H1 (cell line): ENCODE measurements around the gene HID1. TPM values are rescaled to one million over a fixed set of nuclear protein-coding genes. Genes with fewer than 3 reads are reported as not detected.

Experiments used
- EGR1 ChIP-seq: IDR thresholded peaks from 2 replicates; pipeline ENCODE4 v1.6.1; 2011; ENCODE audit warnings: low read depth, low read length, borderline replicate concordance
- PHF8 ChIP-seq: fragments of 200-600 bp; sonication (generic); conservative IDR thresholded peaks from 2 replicates; pipeline ENCODE4 v1.7.1; 2012; ENCODE audit warnings: low read depth, mild to moderate bottlenecking, inconsistent platforms, low read length, moderate library complexity
- ZNF274 ChIP-seq: IDR thresholded peaks from 2 replicates; pipeline ENCODE4 v1.7.0; 2012; ENCODE audit warnings: low read length, borderline replicate concordance; ENCODE audit errors: extremely low read depth
- polyA plus RNA-seq, 7 experiments: library from polyadenylated mRNA; depleted of rRNA in 3 of 7; stranded (reverse) in 5 of 7; unstranded in 2 of 7; fragments of >200 nt in 5 of 7; fragments of 200-250 nt in 2 of 7; gene quantifications; 1 replicate in 5 of 7; 2 replicates in 1 of 7; 4 replicates in 1 of 7; pipeline versions ENCODE4 v1.2.1 to v1.2.3, GENCODE V29; 2011 to 2013; ENCODE audit warnings: missing spikeins in 2 of 7, mixed read lengths in 2 of 7
- total RNA-seq: library from RNA; stranded (reverse); fragmentation: NEBNext Ultra II Directional; extraction: Animal tissue kit (Norgen Biotek cat#: 25700); gene quantifications from 2 replicates; pipeline ENCODE4 v1.2.1, GENCODE V29; 2021

HID1 gene
- total and polyA plus RNA-seq, 2 of the 8 experiments (the other 6 are each of a cell fraction or from before 2014, with no cell fraction given) = 15.1 to 25.9 TPM

DNA sequence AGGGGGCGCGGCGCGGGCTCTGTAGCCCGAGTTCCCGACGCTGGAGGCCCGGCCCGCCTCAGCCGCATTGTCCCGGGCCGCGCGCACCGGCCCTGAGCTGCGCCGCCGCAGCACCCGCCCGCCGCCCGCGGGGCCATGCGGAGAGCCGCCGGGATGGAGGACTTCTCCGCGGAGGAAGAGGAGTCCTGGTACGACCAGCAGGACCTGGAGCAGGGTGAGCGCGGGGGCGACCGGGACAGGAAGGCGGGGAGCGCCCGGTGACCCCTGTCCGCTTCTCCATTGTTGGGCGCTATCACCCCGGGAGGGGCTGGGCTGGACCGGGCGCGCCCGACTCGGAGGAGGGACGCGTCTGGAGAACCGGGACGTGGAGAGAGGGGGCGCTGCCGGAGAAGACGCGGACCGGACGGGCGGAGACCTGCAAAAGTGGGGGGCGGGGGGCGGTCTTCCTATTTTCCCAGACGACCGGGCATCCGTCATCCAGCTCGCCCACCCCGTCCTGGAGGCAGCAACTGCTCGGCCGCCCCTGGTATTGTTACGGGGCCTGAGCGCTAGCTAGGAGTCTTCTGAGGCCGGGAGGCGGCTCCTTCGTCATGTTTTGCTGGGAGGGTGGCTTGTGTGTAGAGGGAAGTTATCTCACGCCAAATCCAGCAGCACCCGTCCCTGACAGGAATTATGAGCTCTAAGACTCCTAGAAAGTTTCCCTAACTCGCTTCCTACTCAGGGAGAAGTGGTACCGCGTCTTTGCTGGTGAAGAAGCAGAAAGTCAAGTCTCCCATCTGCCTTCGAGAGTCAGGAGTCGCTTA, 15.6 kb upstream of the HID1 start (continued):
- peak; percentile 55; the same call in 1 of the 2 replicates for TF ChIP-seq PHF8
- TF ChIP-seq ZNF274 = no peak
- TF ChIP-seq EGR1 = 0 out of 2 replicates have a peak, but pooled peaks have one; percentile 22
